ENCODE results near the gene LTBP2.

LTBP2 gene

DNA sequence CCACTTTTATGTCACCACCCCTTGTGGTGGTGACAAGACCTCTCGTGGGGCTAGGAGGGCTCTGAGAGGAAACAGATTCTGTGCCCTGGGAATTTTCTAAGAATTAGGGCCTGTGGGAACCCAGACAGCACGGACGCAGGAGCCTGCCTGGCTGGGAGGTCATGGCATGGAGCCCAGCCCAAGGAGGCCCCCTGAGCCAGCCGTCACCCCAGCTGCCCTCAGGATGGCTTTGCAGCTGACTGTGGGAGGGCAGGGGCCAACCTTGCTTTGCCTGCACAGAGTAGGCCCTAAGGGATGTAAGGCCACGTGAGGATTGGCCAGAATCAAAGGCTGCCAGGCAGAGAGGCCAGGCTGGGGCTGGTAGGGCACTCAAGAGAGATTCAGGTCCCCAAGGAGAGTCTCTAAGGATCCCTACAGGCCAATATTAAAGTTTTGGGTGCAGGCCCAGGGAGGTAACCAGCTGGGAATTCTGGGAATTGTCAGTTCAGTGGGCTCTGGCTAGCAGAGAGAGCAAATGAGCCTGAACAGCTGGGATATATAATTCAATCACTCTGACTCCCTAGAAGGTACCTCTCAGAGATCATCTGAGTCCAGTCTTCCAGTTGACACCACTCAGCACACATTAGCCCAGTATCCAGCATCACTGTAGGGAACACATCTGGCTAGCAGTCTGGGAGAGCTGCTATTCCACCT, 6.4 kb downstream of the LTBP2 start:
- Histone ChIP-seq H3K79me2 (ENCODE audit: control insufficient read depth, low read length) (no peaks in the 10 kb centered on the region), H3K27ac (ENCODE audit: low read depth, low read length) (no peak overlapping the region), H3K4me2 (ENCODE audit: low read length) (no peak overlapping the region)

DNA sequence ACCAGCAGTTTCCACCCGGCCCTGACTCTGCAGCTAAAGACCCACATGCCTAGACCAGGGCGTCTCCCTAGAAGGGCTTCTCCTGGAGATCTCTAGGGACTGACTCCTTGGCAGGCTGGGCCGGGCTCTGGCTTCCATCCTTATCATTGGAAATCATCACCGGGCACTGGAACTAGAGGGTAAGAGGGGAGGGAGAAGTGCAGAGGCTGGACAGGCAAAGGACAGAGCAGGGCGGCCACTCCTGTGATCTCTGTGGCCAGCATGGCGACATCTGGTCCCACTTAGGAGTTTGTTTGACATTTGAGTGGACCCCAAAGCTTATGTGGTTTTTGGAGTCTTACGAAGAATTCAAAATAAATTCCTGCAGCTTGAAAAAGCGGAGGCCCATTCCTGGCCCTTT, 7.1 kb downstream of the LTBP2 start:
- no peaks in the 10 kb centered on the region for H3K79me2 ChIP-seq (ENCODE audit: control insufficient read depth, low read length)
- peaks cover 11% of the 10 kb centered on the region for H3K4me1 ChIP-seq (ENCODE audit: control insufficient read depth, low read length)
- no peak overlapping the region for H3K4me3 ChIP-seq (ENCODE audit: low read length)
- 0 out of 2 replicates have a peak, but pooled peaks cover 1% of the 10 kb centered on the region for H4K20me1 ChIP-seq (ENCODE audit: control insufficient read depth, insufficient read depth, low read depth, low read length)
- no peaks in the 10 kb centered on the region for H3K9me2 ChIP-seq (replicated peaks; ENCODE audit: control insufficient read depth, low read length)
- H3F3A ChIP-seq (ENCODE audit: control insufficient read depth, insufficient read depth): 0 out of 2 replicates have a peak, but pooled peaks cover 6% of the 10 kb centered on the region
- H3K9me3 ChIP-seq (ENCODE audit: control insufficient read depth, insufficient read depth, low read length): no peaks in the 10 kb centered on the region
- TF ChIP-seq, protein P1, sequence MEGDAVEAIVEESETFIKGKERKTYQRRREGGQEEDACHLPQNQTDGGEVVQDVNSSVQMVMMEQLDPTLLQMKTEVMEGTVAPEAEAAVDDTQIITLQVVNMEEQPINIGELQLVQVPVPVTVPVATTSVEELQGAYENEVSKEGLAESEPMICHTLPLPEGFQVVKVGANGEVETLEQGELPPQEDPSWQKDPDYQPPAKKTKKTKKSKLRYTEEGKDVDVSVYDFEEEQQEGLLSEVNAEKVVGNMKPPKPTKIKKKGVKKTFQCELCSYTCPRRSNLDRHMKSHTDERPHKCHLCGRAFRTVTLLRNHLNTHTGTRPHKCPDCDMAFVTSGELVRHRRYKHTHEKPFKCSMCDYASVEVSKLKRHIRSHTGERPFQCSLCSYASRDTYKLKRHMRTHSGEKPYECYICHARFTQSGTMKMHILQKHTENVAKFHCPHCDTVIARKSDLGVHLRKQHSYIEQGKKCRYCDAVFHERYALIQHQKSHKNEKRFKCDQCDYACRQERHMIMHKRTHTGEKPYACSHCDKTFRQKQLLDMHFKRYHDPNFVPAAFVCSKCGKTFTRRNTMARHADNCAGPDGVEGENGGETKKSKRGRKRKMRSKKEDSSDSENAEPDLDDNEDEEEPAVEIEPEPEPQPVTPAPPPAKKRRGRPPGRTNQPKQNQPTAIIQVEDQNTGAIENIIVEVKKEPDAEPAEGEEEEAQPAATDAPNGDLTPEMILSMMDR (IDR thresholded peaks at IDR 0.05; ENCODE audit: low read depth, low read length, poor library complexity, severe bottlenecking): no peak
- TF ChIP-seq EZH2phosphoT487 (IDR thresholded peaks at IDR 0.05; ENCODE audit: borderline replicate concordance, low read length): no peak
- H3K36me3 ChIP-seq (ENCODE audit: control insufficient read depth, low read length): no peaks in the 10 kb centered on the region
- no peaks in the 10 kb centered on the region for H3K27me3 ChIP-seq (ENCODE audit: control insufficient read depth, low read length)
- H3K4me2 ChIP-seq (ENCODE audit: low read length): no peak overlapping the region
- H3K27ac ChIP-seq (ENCODE audit: low read depth, low read length): no peak overlapping the region

More for the DNA sequence above, 6.4 kb downstream of the LTBP2 start:
- Histone ChIP-seq H3K4me1 (ENCODE audit: control insufficient read depth, low read length) (peaks cover 11% of the 10 kb centered on the region), H3F3A (ENCODE audit: control insufficient read depth, insufficient read depth) (0 out of 2 replicates have a peak, but pooled peaks cover 6% of the 10 kb centered on the region), H3K9me2 (replicated peaks; ENCODE audit: control insufficient read depth, low read length) (no peaks in the 10 kb centered on the region), H4K20me1 (ENCODE audit: control insufficient read depth, insufficient read depth, low read depth, low read length) (0 out of 2 replicates have a peak, but pooled peaks cover 2% of the 10 kb centered on the region), H3K36me3 (ENCODE audit: control insufficient read depth, low read length) (no peaks in the 10 kb centered on the region), H3K4me3 (ENCODE audit: low read length) (no peak overlapping the region), H3K9me3 (ENCODE audit: control insufficient read depth, insufficient read depth, low read length) (no peaks in the 10 kb centered on the region), H3K27me3 (ENCODE audit: control insufficient read depth, low read length) (no peaks in the 10 kb centered on the region)
- no peak for TF ChIP-seq EZH2phosphoT487 (IDR thresholded peaks at IDR 0.05; ENCODE audit: borderline replicate concordance, low read length)
- TF ChIP-seq, protein P1 (IDR thresholded peaks at IDR 0.05; ENCODE audit: low read depth, low read length, poor library complexity, severe bottlenecking): no peak

DNA sequence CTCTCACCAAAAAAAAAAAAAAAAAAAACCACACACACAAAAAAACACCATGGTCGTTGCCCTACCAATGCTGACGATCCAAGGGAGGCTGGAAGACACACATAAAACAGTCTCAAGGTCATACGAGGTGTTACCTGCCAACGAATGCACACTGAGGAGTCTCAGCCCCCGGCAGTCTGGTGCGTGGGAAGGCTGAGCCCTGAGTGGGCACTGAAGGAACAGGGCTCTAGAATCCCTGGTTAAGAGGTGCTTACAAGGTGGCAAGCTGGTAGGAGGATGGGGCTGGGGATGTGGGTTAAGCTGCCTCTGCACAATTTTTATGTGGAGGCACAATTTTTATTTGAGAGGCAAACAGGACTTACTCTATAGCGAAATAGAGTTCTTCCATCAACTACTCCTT, 7.9 kb downstream of the LTBP2 start:
- TF ChIP-seq EZH2phosphoT487 (IDR thresholded peaks at IDR 0.05; ENCODE audit: borderline replicate concordance, low read length): no peak
- TF ChIP-seq, protein P1 (IDR thresholded peaks at IDR 0.05; ENCODE audit: low read depth, low read length, poor library complexity, severe bottlenecking): no peak

More for the DNA sequence above, 7.9 kb downstream of the LTBP2 start:
- H3K4me2 ChIP-seq (ENCODE audit: low read length): no peak overlapping the region
- 0 out of 2 replicates have a peak, but pooled peaks cover 6% of the 10 kb centered on the region for H3F3A ChIP-seq (ENCODE audit: control insufficient read depth, insufficient read depth)
- no peaks in the 10 kb centered on the region for H3K79me2 ChIP-seq (ENCODE audit: control insufficient read depth, low read length)
- no peaks in the 10 kb centered on the region for H3K27me3 ChIP-seq (ENCODE audit: control insufficient read depth, low read length)
- peaks cover 3% of the 10 kb centered on the region for H3K4me1 ChIP-seq (ENCODE audit: control insufficient read depth, low read length)
- no peaks in the 10 kb centered on the region for H3K9me3 ChIP-seq (ENCODE audit: control insufficient read depth, insufficient read depth, low read length)
- no peaks in the 10 kb centered on the region for H4K20me1 ChIP-seq (ENCODE audit: control insufficient read depth, insufficient read depth, low read depth, low read length)
- no peaks in the 10 kb centered on the region for H3K9me2 ChIP-seq (replicated peaks; ENCODE audit: control insufficient read depth, low read length)
- H3K4me3 ChIP-seq (ENCODE audit: low read length): no peak overlapping the region
- no peaks in the 10 kb centered on the region for H3K36me3 ChIP-seq (ENCODE audit: control insufficient read depth, low read length)
- no peak overlapping the region for H3K27ac ChIP-seq (ENCODE audit: low read depth, low read length)

Data from DOHH2 (cell line).